Measurements from ENCODE around the gene IRF3. TPM values are rescaled to one million over a fixed set of nuclear protein-coding genes. Genes with fewer than 3 reads are reported as not detected.

IRF3 gene
- total RNA-seq = 75.9 TPM

GRCh38 chr19:49665351-49666119, at the start of gene IRF3, which contains the start of gene BCL2L12:
Gene IRF3 (minus strand): TSS chr19:49665857. CDS start chr19:49664838, 1,019 bp downstream.
Gene BCL2L12 (plus strand): TSS chr19:49665933. CDS start chr19:49666693, 760 bp downstream.
- Histone ChIP-seq H3K9me3 (no peaks in the 10 kb centered on the region), H3K4me1 (peaks cover 0 to 18% of the 10 kb centered on the region in 2 donors), H3K27me3 (no peaks in the 10 kb centered on the region), H3K4me3 (peak within 1 kb of the TSS; percentile 83), H3K36me3 (peaks cover 23 to 27% of the 10 kb centered on the region in 2 donors), H3K27ac (peak within 1 kb of the TSS; percentile 87 to 89)
- peak; percentile 88 to 98 for DNase-seq (ENCODE audit: low spot score in 2 of 2)
- intact Hi-C loops (cut with DNase I) = loop anchor here (1.0 kb wide), 1 partner anchor 11 kb away; no protein-coding TSS in a partner anchor
- no peak for TF ChIP-seq CTCF (IDR thresholded peaks at IDR 0.05)

- Histone ChIP-seq H3K4me3 (no peak overlapping the region), H3K4me1 (no peaks in the 10 kb centered on the region), H3K27me3 (no peaks in the 10 kb centered on the region), H3K36me3 (no peaks in the 10 kb centered on the region), H3K27ac (no peak overlapping the region), H3K9me3 (no peaks in the 10 kb centered on the region)
- DNase-seq (ENCODE audit: low spot score in 2 of 2) = no peak
- no peak for TF ChIP-seq CTCF (IDR thresholded peaks at IDR 0.05)
- intact Hi-C loops (cut with DNase I) = no loop called here
These were observed 47.7 kb upstream of the IRF3 start for GRCh38 chr19:49713236-49713845.

DNA sequence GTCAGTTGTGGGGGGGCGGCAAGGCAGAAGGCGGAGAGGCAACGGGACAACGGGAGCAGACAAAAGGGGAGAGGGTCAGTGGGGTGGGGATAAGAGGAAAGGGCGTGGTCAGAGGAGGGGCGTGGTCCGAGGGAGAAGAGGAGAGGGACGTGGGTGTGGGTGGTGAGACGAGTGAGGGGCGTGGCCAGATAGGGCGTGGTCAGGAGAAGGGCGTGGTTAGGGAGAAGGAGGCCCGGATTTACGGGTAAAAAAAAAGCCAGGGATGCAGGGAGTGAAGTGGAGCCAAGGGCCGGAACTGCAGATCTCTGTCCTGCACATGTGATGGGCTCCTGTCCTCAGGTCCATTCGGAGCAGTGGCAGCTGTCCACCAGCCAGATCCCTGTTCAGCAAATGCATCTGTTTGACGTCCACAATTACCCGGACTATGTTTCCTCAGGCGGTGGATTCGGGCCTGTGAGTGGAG, 46.8 kb upstream of the IRF3 start:
- no peaks in the 10 kb centered on the region for H3K27me3 ChIP-seq
- TF ChIP-seq CTCF (IDR thresholded peaks at IDR 0.05) = no peak
- H3K9me3 ChIP-seq = no peaks in the 10 kb centered on the region
- H3K36me3 ChIP-seq = no peaks in the 10 kb centered on the region
- intact Hi-C loops (cut with DNase I) = no loop called here
- H3K4me1 ChIP-seq = no peaks in the 10 kb centered on the region
- DNase-seq (ENCODE audit: low spot score in 2 of 2) = no peak
- no peak overlapping the region for H3K4me3 ChIP-seq
- H3K27ac ChIP-seq = no peak overlapping the region

GRCh38 chr19:49710372-49710951, 44.8 kb upstream of the IRF3 start:
- Histone ChIP-seq H3K4me1 (no peaks in the 10 kb centered on the region), H3K4me3 (no peak overlapping the region), H3K36me3 (no peaks in the 10 kb centered on the region), H3K27ac (no peak overlapping the region), H3K9me3 (no peaks in the 10 kb centered on the region), H3K27me3 (no peaks in the 10 kb centered on the region)
- intact Hi-C loops (cut with DNase I) = no loop called here
- no peak for TF ChIP-seq CTCF (IDR thresholded peaks at IDR 0.05)
- no peak for DNase-seq (ENCODE audit: low spot score in 2 of 2)

GRCh38 chr19:49705919-49706318, 40.3 kb upstream of the IRF3 start:
- Histone ChIP-seq H3K4me3 (no peak overlapping the region), H3K36me3 (no peaks in the 10 kb centered on the region), H3K4me1 (no peaks in the 10 kb centered on the region), H3K9me3 (no peaks in the 10 kb centered on the region), H3K27ac (no peak overlapping the region), H3K27me3 (no peaks in the 10 kb centered on the region)
- no peak for DNase-seq (ENCODE audit: low spot score in 2 of 2)
- TF ChIP-seq CTCF (IDR thresholded peaks at IDR 0.05) = no peak
- intact Hi-C loops (cut with DNase I) = no loop called here
